HepG2 (cell line): ENCODE measurements around the gene TTLL4. TPM values are rescaled to one million over a fixed set of nuclear protein-coding genes. Genes with fewer than 3 reads are reported as not detected.

Experiments
- ATAC-seq: fragments of 200-7000 bp; cut with Tn5 transposase; 3 replicates; pipeline ENCODE4 v1.9.1; 2020; ENCODE audit warnings: mild to moderate bottlenecking, moderate library complexity
- BruUV-seq: library from RNA; stranded (reverse); fragments of 400-500 nt; replicated peaks from 2 replicates; lab custom pipeline; 2021; lab: Mats Ljungman, UMichigan
- CTCF ChIA-PET: fragments of 300-600 bp; formaldehyde crosslinking; extraction: SDS; loops from one replicate; lab custom pipeline; 2021; ENCODE audit warnings: low total read pairs, inconsistent platforms, low intra/inter-chr PET ratio; lab: Yijun Ruan, JAX
- POLR2A ChIA-PET: fragments of 350-600 bp; sonication (Branson Sonifier 250); formaldehyde crosslinking; loops from one replicate; lab custom pipeline; 2020; ENCODE audit warnings: antibody characterized with exemption, inconsistent platforms; lab: Yijun Ruan, JAX
- DNase-seq: peaks from one replicate; pipeline ENCODE4 v3.0.0-alpha.2; 2015; ENCODE audit warnings: low spot score
- FAIRE-seq: peaks from 3 replicates; lab custom pipeline; 2011; peaks lifted over from hg19 to GRCh38; lab: Jason Lieb, UNC
- H2AFZ ChIP-seq: one replicate; pipeline ENCODE4 v1.6.1; 2011; ENCODE audit warnings: low read length, inconsistent platforms
- H3K27ac ChIP-seq: fragments of 300-600 bp; 3 replicates; pipeline ENCODE4 v1.8.0; 2011; ENCODE audit warnings: mixed run types, mild to moderate bottlenecking, mixed read lengths, low read length, inconsistent platforms; ENCODE audit not compliant: insufficient read depth; ENCODE audit errors: extremely low read length
- H3K27me3 ChIP-seq, 2 experiments: fragments of 200-600 bp in 1 of 2; 2 replicates in 1 of 2; 3 replicates in 1 of 2; pipeline versions ENCODE4 v1.6.0 to v1.8.0; 2011; ENCODE audit warnings: low read length in 2 of 2, mild to moderate bottlenecking in 2 of 2, moderate library complexity in 2 of 2, inconsistent platforms in 1 of 2; ENCODE audit not compliant: insufficient read depth in 2 of 2, control insufficient read depth in 1 of 2
- H3K36me3 ChIP-seq, 2 experiments: fragments of 200-600 bp in 1 of 2; replicated peaks in 1 of 2; 2 replicates in 1 of 2; 3 replicates in 1 of 2; pipeline versions ENCODE4 v1.5.1 to v1.8.0; 2011; ENCODE audit warnings: low read length in 2 of 2, inconsistent platforms in 1 of 2; ENCODE audit not compliant: insufficient read depth in 2 of 2, control insufficient read depth in 1 of 2
- H3K4me1 ChIP-seq: 2 replicates; pipeline ENCODE4 v1.5.1; 2012; ENCODE audit warnings: low read length, inconsistent platforms; ENCODE audit not compliant: insufficient read depth
- H3K4me2 ChIP-seq: 2 replicates; pipeline ENCODE4 v1.6.0; 2011; ENCODE audit warnings: low read depth, low read length, inconsistent platforms
- H3K4me3 ChIP-seq, 3 experiments: fragments of 200-600 bp in 1 of 3; sonication (generic), shearing (Covaris generic) in 1 of 3; replicated peaks in 1 of 3; 2 replicates each; pipeline ENCODE4 v1.5.1; 2011 to 2016; ENCODE audit warnings: low read length in 3 of 3, inconsistent platforms in 2 of 3, low read depth in 2 of 3, mild to moderate bottlenecking in 2 of 3, control low read depth in 1 of 3, mixed read lengths in 1 of 3; ENCODE audit not compliant: insufficient read depth in 1 of 3
- H3K79me2 ChIP-seq: one replicate; pipeline ENCODE4 v1.6.1; 2011; ENCODE audit warnings: low read length, inconsistent platforms; ENCODE audit not compliant: insufficient read depth
- H3K9ac ChIP-seq: 2 replicates; pipeline ENCODE4 v1.6.0; 2011; ENCODE audit warnings: mild to moderate bottlenecking, low read depth, low read length, inconsistent platforms; ENCODE audit not compliant: insufficient read depth
- H3K9me3 ChIP-seq: 2 replicates; pipeline ENCODE4 v1.5.1; 2012; ENCODE audit warnings: mild to moderate bottlenecking, low read length
- H4K20me1 ChIP-seq: 2 replicates; pipeline ENCODE4 v1.6.0; 2011; ENCODE audit warnings: inconsistent platforms, mild to moderate bottlenecking, low read length, moderate library complexity; ENCODE audit not compliant: insufficient read depth
- BRD4 ChIP-seq: sonication (generic); formaldehyde crosslinking; IDR thresholded peaks from 2 replicates; pipeline ENCODE4 v1.4.0; 2020; ENCODE audit warnings: missing genetic modification reagents
- DMAP1 ChIP-seq: IDR thresholded peaks from 2 replicates; pipeline ENCODE4 v1.6.1; 2016
- FOXJ3 ChIP-seq: sonication (generic); formaldehyde crosslinking; IDR thresholded peaks from 2 replicates; pipeline ENCODE4 v1.4.0; 2020; ENCODE audit warnings: missing genetic modification reagents, mild to moderate bottlenecking, borderline replicate concordance
- GABPA ChIP-seq, 2 experiments: IDR thresholded peaks; 2 replicates each; pipeline ENCODE4 v1.6.1; 2011 to 2016; ENCODE audit warnings: low read depth in 2 of 2, low read length in 1 of 2, missing biosample characterization in 1 of 2, missing genetic modification characterization in 1 of 2
- NFIB ChIP-seq: sonication (generic); formaldehyde crosslinking; IDR thresholded peaks from 2 replicates; pipeline ENCODE4 v1.9.0; 2021; ENCODE audit warnings: missing genetic modification reagents, mild to moderate bottlenecking, borderline replicate concordance
- ZBTB7B ChIP-seq: sonication (generic); formaldehyde crosslinking; IDR thresholded peaks from 2 replicates; pipeline ENCODE4 v1.4.0; 2020; ENCODE audit warnings: missing genetic modification reagents
- ZFX ChIP-seq: sonication (generic); formaldehyde crosslinking; IDR thresholded peaks from 2 replicates; pipeline ENCODE4 v1.4.0; 2020; ENCODE audit warnings: mild to moderate bottlenecking, low read depth, missing genetic modification reagents, moderate library complexity
- ZNF124 ChIP-seq: sonication (generic); formaldehyde crosslinking; IDR thresholded peaks from 2 replicates; pipeline ENCODE4 v1.4.0; 2020; ENCODE audit warnings: missing genetic modification reagents
- ZNF263 ChIP-seq: sonication (generic); formaldehyde crosslinking; IDR thresholded peaks from 2 replicates; pipeline ENCODE4 v1.4.0; 2020; ENCODE audit warnings: missing genetic modification reagents
- ZNF432 ChIP-seq: sonication (generic); formaldehyde crosslinking; IDR thresholded peaks from 2 replicates; pipeline ENCODE4 v1.5.0; 2020; ENCODE audit warnings: missing genetic modification reagents, mild to moderate bottlenecking, borderline replicate concordance
- ZSCAN29 ChIP-seq: sonication (generic); formaldehyde crosslinking; conservative IDR thresholded peaks from 2 replicates; pipeline ENCODE4 v1.4.0; 2020; ENCODE audit warnings: mild to moderate bottlenecking, missing genetic modification reagents
- WGBS: methylation state at CpG from one replicate; pipeline ENCODE4 v1.1.6; 2017; ENCODE audit warnings: low lambda C conversion rate; 5-methylcytosine and 5-hydroxymethylcytosine counted together
- in situ Hi-C: cut with HindIII; loops from 2 replicates; pipeline ENCODE4 v1.10.0; 2017; ENCODE audit warnings: low pct_unique_long_range_greater_than_20kb; ENCODE audit not compliant: extremely low pct_ligation_motif_present
- intact Hi-C: fragments of 100-400 bp; cut with micrococcal nuclease; formaldehyde crosslinking; loops from one replicate; pipeline ENCODE4 v1.10.0; 2022; ENCODE audit not compliant: unreplicated experiment
- polyA plus RNA-seq, 8 experiments: library from polyadenylated mRNA; depleted of rRNA in 3 of 8; stranded (reverse) in 7 of 8; unstranded in 1 of 8; fragments of >200 nt; fragmentation: Illumina TruSeq in 4 of 8; extraction: Trizol in 4 of 8; gene quantifications; 2 replicates each; pipeline versions ENCODE4 v1.2.1 to v1.2.3, GENCODE V29; 2011 to 2016; ENCODE audit warnings: low read depth in 4 of 8, missing spikeins in 1 of 8, mixed read lengths in 1 of 8; ENCODE audit not compliant: insufficient read depth in 1 of 8
- total RNA-seq, 5 experiments: library from RNA; depleted of rRNA; stranded (reverse); fragments of >200 nt; fragmentation: Illumina TruSeq; extraction: Trizol; gene quantifications; 2 replicates each; pipeline ENCODE4 v1.2.3, GENCODE V29; 2016; ENCODE audit warnings: low read depth in 1 of 5
- TF ChIP-seq, protein P1 (sequence below): sonication (generic); formaldehyde crosslinking; IDR thresholded peaks from 2 replicates; pipeline ENCODE4 v1.5.0; 2020; ENCODE audit warnings: mild to moderate bottlenecking, missing genetic modification reagents, borderline replicate concordance
- TF ChIP-seq, protein P2 (sequence below), 2 experiments: sonication (generic) in 1 of 2; formaldehyde crosslinking in 1 of 2; IDR thresholded peaks; 2 replicates each; pipeline versions ENCODE4 v1.4.0 to v1.6.1; 2018 to 2020; ENCODE audit warnings: missing genetic modification reagents in 2 of 2, borderline replicate concordance in 1 of 2, low read depth in 1 of 2, mild to moderate bottlenecking in 1 of 2, missing biosample characterization in 1 of 2
- TF ChIP-seq, protein P3 (sequence below): sonication (generic); formaldehyde crosslinking; IDR thresholded peaks from 2 replicates; pipeline ENCODE4 v1.5.0; 2020; ENCODE audit warnings: missing genetic modification reagents
- TF ChIP-seq, protein P4 (sequence below): sonication (generic); IDR thresholded peaks from 2 replicates; pipeline ENCODE4 v1.6.1; 2016; ENCODE audit warnings: low read depth, borderline replicate concordance

The TTLL4 gene
- total and polyA plus RNA-seq, 2 of the 13 experiments (the other 11 are each of a cell fraction or from before 2014, with no cell fraction given) = 77.5 to 84.6 TPM

DNA sequence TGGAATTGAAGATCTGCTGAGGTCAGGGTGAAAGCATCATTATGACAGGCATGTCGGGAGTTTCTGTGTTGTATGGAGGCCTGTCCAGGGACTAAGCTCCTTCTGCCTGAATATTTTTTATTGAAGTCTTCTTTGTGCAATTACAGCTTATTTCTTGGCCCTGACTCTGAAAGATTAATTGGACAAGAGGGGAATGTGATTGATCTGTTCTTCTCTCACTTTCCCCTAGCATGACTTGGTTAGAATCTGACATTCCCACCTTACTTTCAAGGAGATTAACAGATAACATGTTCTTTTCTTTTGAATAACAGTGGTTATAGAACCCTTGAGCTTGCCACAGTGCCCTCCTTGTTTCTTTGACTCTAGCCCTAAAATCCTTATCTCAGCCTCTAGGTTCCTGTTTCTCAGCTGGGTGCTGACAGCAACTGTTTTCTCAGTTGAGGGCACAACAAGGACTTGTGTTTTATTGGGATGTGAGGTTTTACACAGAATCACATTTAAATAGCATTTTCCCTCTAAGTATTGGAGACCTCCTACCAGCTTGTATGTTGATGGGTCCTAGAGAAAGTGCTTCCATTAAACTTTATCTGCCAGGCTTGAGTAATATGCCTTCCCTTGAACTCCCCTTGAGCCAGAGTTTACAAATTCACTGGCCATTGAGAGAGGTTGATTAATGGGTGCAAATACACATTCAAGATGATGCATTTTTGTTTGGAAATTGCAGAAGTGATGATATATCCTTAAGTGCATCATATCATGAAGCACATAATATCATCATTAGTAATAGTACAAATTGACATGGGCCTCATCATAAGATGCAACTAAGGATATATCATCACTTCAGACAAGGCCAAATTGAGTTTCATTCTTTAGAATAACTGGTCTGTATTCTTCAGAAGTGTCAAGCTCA, 12.5 kb downstream of the TTLL4 start (continued):
- TF ChIP-seq, protein P1, sequence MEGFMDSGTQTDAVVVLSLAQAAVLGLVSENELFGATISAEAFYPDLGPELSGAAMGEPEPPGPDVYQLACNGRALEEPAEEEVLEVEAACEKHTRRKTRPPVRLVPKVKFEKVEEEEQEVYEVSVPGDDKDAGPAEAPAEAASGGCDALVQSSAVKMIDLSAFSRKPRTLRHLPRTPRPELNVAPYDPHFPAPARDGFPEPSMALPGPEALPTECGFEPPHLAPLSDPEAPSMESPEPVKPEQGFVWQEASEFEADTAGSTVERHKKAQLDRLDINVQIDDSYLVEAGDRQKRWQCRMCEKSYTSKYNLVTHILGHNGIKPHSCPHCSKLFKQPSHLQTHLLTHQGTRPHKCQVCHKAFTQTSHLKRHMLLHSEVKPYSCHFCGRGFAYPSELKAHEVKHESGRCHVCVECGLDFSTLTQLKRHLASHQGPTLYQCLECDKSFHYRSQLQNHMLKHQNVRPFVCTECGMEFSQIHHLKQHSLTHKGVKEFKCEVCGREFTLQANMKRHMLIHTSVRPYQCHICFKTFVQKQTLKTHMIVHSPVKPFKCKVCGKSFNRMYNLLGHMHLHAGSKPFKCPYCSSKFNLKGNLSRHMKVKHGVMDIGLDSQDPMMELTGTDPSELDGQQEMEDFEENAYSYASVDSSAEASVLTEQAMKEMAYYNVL (CRISPR knock-in tag) = no peak
- TF ChIP-seq ZFX (no peak), ZNF124 (CRISPR knock-in tag) (no peak)
- TF ChIP-seq, all 625 proteins: peak for 0

DNA sequence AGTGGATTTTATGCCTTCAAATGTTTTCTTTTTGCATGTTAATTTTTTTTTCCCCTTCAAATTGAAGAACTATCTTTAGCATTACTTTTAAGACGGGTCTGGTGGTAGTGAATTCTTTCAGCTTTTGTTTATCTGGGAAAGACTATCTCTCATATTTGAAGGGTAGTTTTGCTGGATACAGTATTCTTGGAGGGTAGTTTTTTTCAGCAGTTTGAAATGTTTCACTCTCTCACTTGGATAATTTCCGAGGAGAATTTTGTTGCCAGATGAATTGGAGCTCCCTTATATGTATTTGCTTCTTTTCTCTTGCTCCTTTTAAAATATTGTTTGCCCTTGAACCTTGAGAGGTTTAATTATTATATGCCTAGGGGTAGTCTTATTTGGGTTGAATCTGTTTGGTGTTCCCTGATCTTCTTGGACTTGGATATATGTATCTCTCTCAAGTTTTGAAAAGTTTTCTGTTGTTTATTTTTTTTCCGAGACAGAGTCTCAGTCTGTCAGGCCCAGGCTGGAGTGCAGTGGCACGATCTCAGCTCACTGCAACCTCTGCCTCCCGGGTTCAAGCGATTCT, 15.5 kb downstream of the TTLL4 start:
- in situ Hi-C loops = loop anchor here (25.0 kb wide), 1 partner anchor 111 kb away; the partner anchor contains the start of gene PRKAG3
- FAIRE-seq (no peak), ATAC-seq (no peak), DNase-seq (no peak)
- Histone ChIP-seq H3K9ac (no peak overlapping the region), H3K4me1 (peaks cover 41% of the 10 kb centered on the region), H2AFZ (no peak overlapping the region), H3K36me3 (peaks cover 5 to 22% of the 10 kb centered on the region in 2 experiments; a peak in 3 of 5 replicates), H3K79me2 (peaks cover 82% of the 10 kb centered on the region), H3K4me3 (no peak overlapping the region), H3K27me3 (no peaks in the 10 kb centered on the region), H3K27ac (no peak overlapping the region), H4K20me1 (no peaks in the 10 kb centered on the region; the same call in 1 of the 2 replicates), H3K9me3 (peaks cover 27% of the 10 kb centered on the region), H3K4me2 (no peak overlapping the region)
- POLR2A ChIA-PET = no interaction called here
- no TSS peak for BruUV-seq
- CTCF ChIA-PET = interaction anchor here (6.7 kb wide), 1 partner anchor 122 kb away, joined by 241 read pairs; no protein-coding TSS in a partner anchor
- 98% methylated on average over 6 of the region's 6 CpGs for WGBS
- intact Hi-C loops = no loop called here
- TF ChIP-seq, protein P2, sequence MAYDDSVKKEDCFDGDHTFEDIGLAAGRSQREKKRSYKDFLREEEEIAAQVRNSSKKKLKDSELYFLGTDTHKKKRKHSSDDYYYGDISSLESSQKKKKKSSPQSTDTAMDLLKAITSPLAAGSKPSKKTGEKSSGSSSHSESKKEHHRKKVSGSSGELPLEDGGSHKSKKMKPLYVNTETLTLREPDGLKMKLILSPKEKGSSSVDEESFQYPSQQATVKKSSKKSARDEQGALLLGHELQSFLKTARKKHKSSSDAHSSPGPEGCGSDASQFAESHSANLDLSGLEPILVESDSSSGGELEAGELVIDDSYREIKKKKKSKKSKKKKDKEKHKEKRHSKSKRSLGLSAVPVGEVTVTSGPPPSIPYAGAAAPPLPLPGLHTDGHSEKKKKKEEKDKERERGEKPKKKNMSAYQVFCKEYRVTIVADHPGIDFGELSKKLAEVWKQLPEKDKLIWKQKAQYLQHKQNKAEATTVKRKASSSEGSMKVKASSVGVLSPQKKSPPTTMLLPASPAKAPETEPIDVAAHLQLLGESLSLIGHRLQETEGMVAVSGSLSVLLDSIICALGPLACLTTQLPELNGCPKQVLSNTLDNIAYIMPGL (CRISPR knock-in tag; IDR thresholded peaks at IDR 0.05; ENCODE audit: borderline replicate concordance in 1 of 2, low read depth in 1 of 2) = no peak
- TF ChIP-seq ZBTB7B (CRISPR knock-in tag) = no peak
- no peak for TF ChIP-seq DMAP1 (CRISPR knock-in tag)
- no peak for TF ChIP-seq ZSCAN29 (CRISPR knock-in tag)
- TF ChIP-seq, protein P3, sequence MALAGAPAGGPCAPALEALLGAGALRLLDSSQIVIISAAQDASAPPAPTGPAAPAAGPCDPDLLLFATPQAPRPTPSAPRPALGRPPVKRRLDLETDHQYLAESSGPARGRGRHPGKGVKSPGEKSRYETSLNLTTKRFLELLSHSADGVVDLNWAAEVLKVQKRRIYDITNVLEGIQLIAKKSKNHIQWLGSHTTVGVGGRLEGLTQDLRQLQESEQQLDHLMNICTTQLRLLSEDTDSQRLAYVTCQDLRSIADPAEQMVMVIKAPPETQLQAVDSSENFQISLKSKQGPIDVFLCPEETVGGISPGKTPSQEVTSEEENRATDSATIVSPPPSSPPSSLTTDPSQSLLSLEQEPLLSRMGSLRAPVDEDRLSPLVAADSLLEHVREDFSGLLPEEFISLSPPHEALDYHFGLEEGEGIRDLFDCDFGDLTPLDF (CRISPR knock-in tag) = no peak
- TF ChIP-seq ZNF432 (CRISPR knock-in tag) = no peak
- TF ChIP-seq, protein P4, sequence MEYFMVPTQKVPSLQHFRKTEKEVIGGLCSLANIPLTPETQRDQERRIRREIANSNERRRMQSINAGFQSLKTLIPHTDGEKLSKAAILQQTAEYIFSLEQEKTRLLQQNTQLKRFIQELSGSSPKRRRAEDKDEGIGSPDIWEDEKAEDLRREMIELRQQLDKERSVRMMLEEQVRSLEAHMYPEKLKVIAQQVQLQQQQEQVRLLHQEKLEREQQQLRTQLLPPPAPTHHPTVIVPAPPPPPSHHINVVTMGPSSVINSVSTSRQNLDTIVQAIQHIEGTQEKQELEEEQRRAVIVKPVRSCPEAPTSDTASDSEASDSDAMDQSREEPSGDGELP = no peak
- 0 out of 2 replicates have a peak, but pooled peaks have one; percentile 18 for TF ChIP-seq FOXJ3 (CRISPR knock-in tag)
- no peak for TF ChIP-seq GABPA (IDR thresholded peaks at IDR 0.05; ENCODE audit: low read depth, low read length)
- no peak for TF ChIP-seq GABPA (CRISPR knock-in tag; IDR thresholded peaks at IDR 0.05; ENCODE audit: low read depth)
- no peak for TF ChIP-seq ZNF263 (CRISPR knock-in tag)
- TF ChIP-seq NFIB (CRISPR knock-in tag) = no peak
- TF ChIP-seq BRD4 (CRISPR knock-in tag) = no peak
